GM12878 (cell line): Measurements from ENCODE around the gene LRRC3. TPM values are rescaled to one million over a fixed set of nuclear protein-coding genes. Genes with fewer than 3 reads are reported as not detected.

Experiments
- BMI1 ChIP-seq: fragments of 450-650 bp; IDR thresholded peaks from 2 replicates; pipeline ENCODE4 v1.6.1; 2016; ENCODE audit warnings: mild to moderate bottlenecking, moderate library complexity, borderline replicate concordance
- CBFB ChIP-seq: IDR thresholded peaks from 2 replicates; pipeline ENCODE4 v1.6.1; 2016; ENCODE audit warnings: antibody characterized with exemption, low read depth
- IRF4 ChIP-seq: IDR thresholded peaks from 2 replicates; pipeline ENCODE4 v1.6.1; 2011; ENCODE audit warnings: low read depth, low read length
- RUNX3 ChIP-seq: IDR thresholded peaks from 2 replicates; pipeline ENCODE4 v1.6.1; 2012; ENCODE audit warnings: low read length, inconsistent platforms
- SRF ChIP-seq, 2 experiments: IDR thresholded peaks; 2 replicates each; pipeline ENCODE4 v1.6.1; 2011; ENCODE audit warnings: low read depth in 2 of 2, low read length in 2 of 2, mild to moderate bottlenecking in 1 of 2, moderate library complexity in 1 of 2
- polyA plus RNA-seq, 11 experiments: library from polyadenylated mRNA; depleted of rRNA in 4 of 11; unstranded in 6 of 11; stranded (reverse) in 5 of 11; fragments of >200 nt; fragmentation: Nextera tagmentation in 4 of 11; fragmentation: Illumina TruSeq in 1 of 11; extraction: Ambion mirVana in 4 of 11; extraction: Trizol in 1 of 11; gene quantifications; 1 replicate in 1 of 11; 2 replicates in 10 of 11; pipeline versions ENCODE4 v1.2.1 to v1.2.3, GENCODE V29; 2011 to 2016; ENCODE audit warnings: inconsistent platforms in 2 of 11, missing spikeins in 2 of 11, low read depth in 1 of 11
- total RNA-seq, 4 experiments: library from RNA; depleted of rRNA in 3 of 4; stranded (reverse); fragments of >200 nt in 3 of 4; fragmentation: Illumina TruSeq in 1 of 4; extraction: Trizol in 1 of 4; gene quantifications; 2 replicates each; pipeline versions ENCODE4 v1.2.1 to v1.2.3, GENCODE V29; 2013 to 2021
- TF ChIP-seq, protein P1 (sequence below): fragments of 450-650 bp; IDR thresholded peaks from 2 replicates; pipeline ENCODE4 v1.6.1; 2017; ENCODE audit warnings: mild to moderate bottlenecking, low read depth, inconsistent platforms; ENCODE audit not compliant: poor library complexity, severe bottlenecking
- TF ChIP-seq, protein P2 (sequence below): fragments of 450-650 bp; formaldehyde crosslinking; IDR thresholded peaks from 2 replicates; pipeline ENCODE4 v1.4.0; 2022; ENCODE audit warnings: mild to moderate bottlenecking, moderate library complexity
- TF ChIP-seq, protein P3 (sequence below): fragments of 150-350 bp; IDR thresholded peaks from 2 replicates; pipeline ENCODE4 v1.6.1; 2016; ENCODE audit warnings: low read depth, low read length

The LRRC3 gene
- total and polyA plus RNA-seq, 10 of the 15 experiments (the other 5 are each of a cell fraction or from before 2014, with no cell fraction given): 0.02 to 0.31 (median 0.09) TPM; not detected in 1

DNA sequence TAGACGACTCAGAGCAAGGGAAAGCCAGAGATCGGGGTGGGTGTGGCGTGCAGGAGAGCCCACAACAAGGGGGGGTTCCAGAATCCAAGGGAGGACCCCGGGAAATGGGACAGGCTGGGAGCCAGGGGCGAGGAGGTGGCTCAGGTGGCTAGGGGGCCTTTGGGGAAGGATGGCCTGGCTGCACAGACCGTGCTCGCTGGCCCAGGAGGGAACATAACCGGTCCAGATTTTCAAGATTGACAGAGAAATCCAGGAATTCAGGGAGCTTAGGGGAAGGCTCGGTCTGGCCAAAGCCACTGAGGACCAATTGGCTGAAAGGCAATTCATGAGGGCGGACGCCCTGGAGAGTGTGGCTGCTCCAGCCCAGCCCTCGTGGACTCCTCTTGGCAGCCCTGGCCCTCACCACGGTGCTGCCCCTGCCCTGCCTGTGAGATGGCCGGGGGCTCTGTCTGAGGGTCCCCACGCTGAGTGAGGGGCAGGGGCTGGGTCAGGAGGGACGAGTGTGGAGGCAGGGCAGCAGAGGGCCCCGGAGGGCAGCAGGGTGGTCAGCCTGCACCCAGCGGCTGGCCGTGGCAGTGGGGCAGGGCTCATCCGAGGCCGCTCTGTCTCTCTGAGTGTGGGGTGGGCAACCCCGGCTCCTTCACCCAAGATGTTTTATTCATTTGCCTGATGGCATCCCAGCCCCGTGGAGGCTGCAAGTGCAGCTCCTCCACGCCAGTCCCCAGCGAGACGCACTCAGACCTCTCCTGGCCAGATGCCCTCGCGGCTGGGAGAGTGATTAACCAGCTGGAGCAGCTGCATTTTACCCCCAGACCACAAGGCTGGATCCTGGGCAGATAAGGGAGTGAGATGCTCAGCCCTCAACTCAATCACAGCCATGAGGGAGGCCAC lies 5.6 kb upstream of the LRRC3 start (continued):
- TF ChIP-seq SRF (IDR thresholded peaks at IDR 0.05; ENCODE audit: low read depth in 2 of 2, low read length in 2 of 2) (no peak), IRF4 (no peak), BMI1 (no peak), RUNX3 (no peak), CBFB (no peak)
- TF ChIP-seq, protein P1, sequence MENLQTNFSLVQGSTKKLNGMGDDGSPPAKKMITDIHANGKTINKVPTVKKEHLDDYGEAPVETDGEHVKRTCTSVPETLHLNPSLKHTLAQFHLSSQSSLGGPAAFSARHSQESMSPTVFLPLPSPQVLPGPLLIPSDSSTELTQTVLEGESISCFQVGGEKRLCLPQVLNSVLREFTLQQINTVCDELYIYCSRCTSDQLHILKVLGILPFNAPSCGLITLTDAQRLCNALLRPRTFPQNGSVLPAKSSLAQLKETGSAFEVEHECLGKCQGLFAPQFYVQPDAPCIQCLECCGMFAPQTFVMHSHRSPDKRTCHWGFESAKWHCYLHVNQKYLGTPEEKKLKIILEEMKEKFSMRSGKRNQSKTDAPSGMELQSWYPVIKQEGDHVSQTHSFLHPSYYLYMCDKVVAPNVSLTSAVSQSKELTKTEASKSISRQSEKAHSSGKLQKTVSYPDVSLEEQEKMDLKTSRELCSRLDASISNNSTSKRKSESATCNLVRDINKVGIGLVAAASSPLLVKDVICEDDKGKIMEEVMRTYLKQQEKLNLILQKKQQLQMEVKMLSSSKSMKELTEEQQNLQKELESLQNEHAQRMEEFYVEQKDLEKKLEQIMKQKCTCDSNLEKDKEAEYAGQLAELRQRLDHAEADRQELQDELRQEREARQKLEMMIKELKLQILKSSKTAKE: no peak
- TF ChIP-seq, protein P2, sequence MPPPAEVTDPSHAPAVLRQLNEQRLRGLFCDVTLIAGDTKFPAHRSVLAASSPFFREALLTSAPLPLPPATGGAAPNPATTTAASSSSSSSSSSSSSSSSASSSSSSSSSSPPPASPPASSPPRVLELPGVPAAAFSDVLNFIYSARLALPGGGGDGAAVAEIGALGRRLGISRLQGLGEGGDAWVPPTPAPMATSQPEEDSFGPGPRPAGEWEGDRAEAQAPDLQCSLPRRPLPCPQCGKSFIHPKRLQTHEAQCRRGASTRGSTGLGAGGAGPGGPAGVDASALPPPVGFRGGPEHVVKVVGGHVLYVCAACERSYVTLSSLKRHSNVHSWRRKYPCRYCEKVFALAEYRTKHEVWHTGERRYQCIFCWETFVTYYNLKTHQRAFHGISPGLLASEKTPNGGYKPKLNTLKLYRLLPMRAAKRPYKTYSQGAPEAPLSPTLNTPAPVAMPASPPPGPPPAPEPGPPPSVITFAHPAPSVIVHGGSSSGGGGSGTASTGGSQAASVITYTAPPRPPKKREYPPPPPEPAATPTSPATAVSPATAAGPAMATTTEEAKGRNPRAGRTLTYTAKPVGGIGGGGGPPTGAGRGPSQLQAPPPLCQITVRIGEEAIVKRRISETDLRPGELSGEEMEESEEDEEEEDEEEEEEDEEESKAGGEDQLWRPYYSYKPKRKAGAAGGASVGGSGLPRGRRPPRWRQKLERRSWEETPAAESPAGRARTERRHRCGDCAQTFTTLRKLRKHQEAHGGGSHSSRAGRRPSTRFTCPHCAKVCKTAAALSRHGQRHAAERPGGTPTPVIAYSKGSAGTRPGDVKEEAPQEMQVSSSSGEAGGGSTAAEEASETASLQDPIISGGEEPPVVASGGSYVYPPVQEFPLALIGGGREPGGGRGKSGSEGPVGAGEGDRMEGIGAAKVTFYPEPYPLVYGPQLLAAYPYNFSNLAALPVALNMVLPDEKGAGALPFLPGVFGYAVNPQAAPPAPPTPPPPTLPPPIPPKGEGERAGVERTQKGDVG (CRISPR knock-in tag): no peak
- TF ChIP-seq, protein P3, sequence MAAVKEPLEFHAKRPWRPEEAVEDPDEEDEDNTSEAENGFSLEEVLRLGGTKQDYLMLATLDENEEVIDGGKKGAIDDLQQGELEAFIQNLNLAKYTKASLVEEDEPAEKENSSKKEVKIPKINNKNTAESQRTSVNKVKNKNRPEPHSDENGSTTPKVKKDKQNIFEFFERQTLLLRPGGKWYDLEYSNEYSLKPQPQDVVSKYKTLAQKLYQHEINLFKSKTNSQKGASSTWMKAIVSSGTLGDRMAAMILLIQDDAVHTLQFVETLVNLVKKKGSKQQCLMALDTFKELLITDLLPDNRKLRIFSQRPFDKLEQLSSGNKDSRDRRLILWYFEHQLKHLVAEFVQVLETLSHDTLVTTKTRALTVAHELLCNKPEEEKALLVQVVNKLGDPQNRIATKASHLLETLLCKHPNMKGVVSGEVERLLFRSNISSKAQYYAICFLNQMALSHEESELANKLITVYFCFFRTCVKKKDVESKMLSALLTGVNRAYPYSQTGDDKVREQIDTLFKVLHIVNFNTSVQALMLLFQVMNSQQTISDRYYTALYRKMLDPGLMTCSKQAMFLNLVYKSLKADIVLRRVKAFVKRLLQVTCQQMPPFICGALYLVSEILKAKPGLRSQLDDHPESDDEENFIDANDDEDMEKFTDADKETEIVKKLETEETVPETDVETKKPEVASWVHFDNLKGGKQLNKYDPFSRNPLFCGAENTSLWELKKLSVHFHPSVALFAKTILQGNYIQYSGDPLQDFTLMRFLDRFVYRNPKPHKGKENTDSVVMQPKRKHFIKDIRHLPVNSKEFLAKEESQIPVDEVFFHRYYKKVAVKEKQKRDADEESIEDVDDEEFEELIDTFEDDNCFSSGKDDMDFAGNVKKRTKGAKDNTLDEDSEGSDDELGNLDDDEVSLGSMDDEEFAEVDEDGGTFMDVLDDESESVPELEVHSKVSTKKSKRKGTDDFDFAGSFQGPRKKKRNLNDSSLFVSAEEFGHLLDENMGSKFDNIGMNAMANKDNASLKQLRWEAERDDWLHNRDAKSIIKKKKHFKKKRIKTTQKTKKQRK: no peak
